Left renal pelvis (tissue), 4 donors: ENCODE data around the gene RHBDL3. TPM values are rescaled to one million over a fixed set of nuclear protein-coding genes. Genes with fewer than 3 reads are reported as not detected.

Experiments
- DNase-seq, 4 donors: peaks; one replicate each; pipeline ENCODE4 v3.0.0-alpha.2; 2013; ENCODE audit warnings: low read depth in 4 of 4, low spot score in 3 of 4
- polyA plus RNA-seq, 4 donors: library from polyadenylated mRNA; unstranded; fragments of 120-200 nt; gene quantifications; one replicate each; pipeline ENCODE4 v1.2.1, GENCODE V29; 2013; ENCODE audit not compliant: insufficient read length in 4 of 4

The RHBDL3 gene
- polyA plus RNA-seq, 4 donors = 1.2 to 5.5 (median 1.5) TPM

GRCh38 chr17:32355649-32356377 is 90.2 kb downstream of the RHBDL3 start:
- no peak for DNase-seq

DNA sequence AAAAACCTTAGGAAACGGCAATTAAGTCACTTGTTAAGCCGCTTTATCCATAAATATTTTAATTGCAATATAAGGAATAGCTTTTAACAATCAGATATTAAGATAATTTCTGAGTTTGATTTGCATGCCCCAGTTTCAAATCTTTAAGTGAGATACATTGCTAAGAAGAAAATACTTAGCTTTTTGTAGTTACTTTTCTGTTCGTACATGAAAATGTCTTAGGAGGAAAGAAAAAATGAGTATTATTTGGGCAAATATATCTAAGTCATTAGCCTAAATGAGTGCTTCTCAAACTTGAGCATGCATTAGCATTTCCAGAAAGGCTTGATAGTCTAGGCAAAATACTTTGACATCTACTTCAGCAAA is 90.7 kb downstream of the RHBDL3 start:
- no peak for DNase-seq

DNA sequence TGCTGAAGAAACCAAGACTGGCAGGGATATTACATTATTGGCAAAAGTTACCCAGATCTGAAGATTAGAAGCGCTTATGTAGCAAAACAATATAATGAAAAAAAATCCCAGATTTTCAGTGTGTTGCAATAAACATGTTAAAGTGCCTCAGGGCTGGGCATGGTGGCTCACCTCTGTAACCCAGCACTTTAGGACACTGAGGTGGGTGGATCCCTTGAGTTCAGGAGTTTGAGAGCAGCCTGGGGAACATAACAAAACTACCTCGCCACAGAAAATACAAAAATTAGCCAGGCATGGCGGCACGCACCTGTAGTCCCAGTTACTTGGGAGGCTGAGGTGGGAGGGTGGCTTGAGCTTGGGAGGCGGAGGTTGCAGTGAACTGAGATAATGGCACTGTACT is 91.1 kb downstream of the RHBDL3 start:
- no peak for DNase-seq

- DNase-seq = no peak
Observed at GRCh38 chr17:32357615-32358014, 92.0 kb downstream of the RHBDL3 start.

- DNase-seq = no peak
Observed at GRCh38 chr17:32361270-32361669, 95.6 kb downstream of the RHBDL3 start.

DNA sequence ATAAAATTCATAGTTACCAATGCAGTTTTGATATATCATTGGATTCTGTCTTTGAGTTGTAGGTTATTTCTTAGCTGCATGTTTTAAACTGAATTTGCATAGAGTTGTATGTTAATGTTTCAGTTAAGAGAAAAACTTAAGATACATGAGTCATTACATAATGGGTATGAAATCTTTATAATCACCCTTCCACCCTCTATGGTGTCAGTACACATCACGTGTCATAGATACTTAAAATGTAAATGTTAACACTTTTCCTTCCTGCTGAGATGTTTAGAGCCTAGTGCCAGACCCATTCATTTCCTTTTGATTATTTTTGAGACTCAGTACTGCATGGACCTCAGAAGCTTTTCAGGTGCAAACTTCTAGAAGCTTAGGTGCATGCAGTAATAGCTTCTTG is 104.8 kb downstream of the RHBDL3 start:
- DNase-seq = no peak

Other genes starting within 250 kb of the RHBDL3 start
- 10 to 100 TPM; 48.1 to 60.9 (median 52.4) TPM for gene RHOT1, start 123.3 kb upstream of the RHBDL3 start, polyA plus RNA-seq
- 10 to 100 TPM; 32.3 to 46.0 (median 43.2) TPM for gene C17orf75, start 76.3 kb downstream of the RHBDL3 start, polyA plus RNA-seq
- 100 to 1,000 TPM; 187 to 270 (median 232) TPM for gene ZNF207, start 84.3 kb downstream of the RHBDL3 start, polyA plus RNA-seq
- 100 to 1,000 TPM in 2 of 4 donors, 10 to 100 TPM in 2; 72.8 to 116 (median 105) TPM for gene PSMD11, start 178.7 kb downstream of the RHBDL3 start, polyA plus RNA-seq
- 1 to 10 TPM; 4.0 to 8.0 (median 5.0) TPM for gene CDK5R1, start 221.2 kb downstream of the RHBDL3 start, polyA plus RNA-seq